ENCODE results near the gene AATK. TPM values are rescaled to one million over a fixed set of nuclear protein-coding genes. Genes with fewer than 3 reads are reported as not detected.

AATK gene
- polyA plus RNA-seq, 1 of the 3 experiments (the other 2 are of a cell fraction): 0.51 TPM

GRCh38 chr17:81181811-81182185 is 15.8 kb upstream of the AATK start:
- H3K4me3 ChIP-seq (ENCODE audit: low read depth in 2 of 2, low read length in 1 of 2): no peak overlapping the region
- no peak for DNase-seq
- H3K4me2 ChIP-seq: no peak overlapping the region
- H3K36me3 ChIP-seq (replicated peaks in 1 of 2; ENCODE audit: control insufficient read depth in 1 of 2, insufficient read depth in 2 of 2, low read length in 1 of 2): no peaks in the 10 kb centered on the region
- peaks cover 0 to 7% of the 10 kb centered on the region in 2 experiments; a peak in 1 of 4 replicates for H3K4me1 ChIP-seq (ENCODE audit: control insufficient read depth in 1 of 2, insufficient read depth in 2 of 2, low read depth in 1 of 2, low read length in 1 of 2)
- no peak overlapping the region for H3K27ac ChIP-seq (ENCODE audit: low read depth in 2 of 2, low read length in 1 of 2)
- WGBS (ENCODE audit: low lambda C conversion rate): 83% methylated on average over 19 of the region's 19 CpGs
- no peak overlapping the region for H2AFZ ChIP-seq (ENCODE audit: low read depth)
- no peak overlapping the region for H3K9ac ChIP-seq
- H3K9me2 ChIP-seq: no peaks in the 10 kb centered on the region
- H3F3A ChIP-seq (replicated peaks; ENCODE audit: insufficient read depth): peaks cover 5% of the 10 kb centered on the region
- H3K9me3 ChIP-seq: no peaks in the 10 kb centered on the region
- ChIA-PET CTCF (interaction anchor here (1.2 to 3.6 kb wide), 3 partner anchors 19 to 40 kb away, joined by 5 to 18 read pairs (median 9); no protein-coding TSS in a partner anchor), POLR2A (no interaction called here)
- H4K20me1 ChIP-seq (ENCODE audit: insufficient read depth): no peaks in the 10 kb centered on the region
- TF ChIP-seq, protein P1, sequence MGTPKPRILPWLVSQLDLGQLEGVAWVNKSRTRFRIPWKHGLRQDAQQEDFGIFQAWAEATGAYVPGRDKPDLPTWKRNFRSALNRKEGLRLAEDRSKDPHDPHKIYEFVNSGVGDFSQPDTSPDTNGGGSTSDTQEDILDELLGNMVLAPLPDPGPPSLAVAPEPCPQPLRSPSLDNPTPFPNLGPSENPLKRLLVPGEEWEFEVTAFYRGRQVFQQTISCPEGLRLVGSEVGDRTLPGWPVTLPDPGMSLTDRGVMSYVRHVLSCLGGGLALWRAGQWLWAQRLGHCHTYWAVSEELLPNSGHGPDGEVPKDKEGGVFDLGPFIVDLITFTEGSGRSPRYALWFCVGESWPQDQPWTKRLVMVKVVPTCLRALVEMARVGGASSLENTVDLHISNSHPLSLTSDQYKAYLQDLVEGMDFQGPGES (IDR thresholded peaks at IDR 0.05; ENCODE audit: low read depth, low read length): no peak
- TF ChIP-seq FOXM1 (IDR thresholded peaks at IDR 0.05; ENCODE audit: low read depth) (no peak), EP300 (IDR thresholded peaks at IDR 0.05; ENCODE audit: borderline replicate concordance in 1 of 2, low read depth in 1 of 2, low read length in 1 of 2) (no peak), JUND (IDR thresholded peaks at IDR 0.05) (no peak), FOXJ3 (CRISPR knock-in tag; IDR thresholded peaks at IDR 0.05) (no peak), REST (IDR thresholded peaks at IDR 0.05; ENCODE audit: low read depth, low read length) (no peak)
- TF ChIP-seq, protein P2, sequence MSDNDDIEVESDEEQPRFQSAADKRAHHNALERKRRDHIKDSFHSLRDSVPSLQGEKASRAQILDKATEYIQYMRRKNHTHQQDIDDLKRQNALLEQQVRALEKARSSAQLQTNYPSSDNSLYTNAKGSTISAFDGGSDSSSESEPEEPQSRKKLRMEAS (IDR thresholded peaks at IDR 0.05; ENCODE audit: low read depth): no peak
- H3K27me3 ChIP-seq (ENCODE audit: insufficient read depth): no peaks in the 10 kb centered on the region
- no peaks in the 10 kb centered on the region for H3K79me2 ChIP-seq (ENCODE audit: insufficient read depth)

DNA sequence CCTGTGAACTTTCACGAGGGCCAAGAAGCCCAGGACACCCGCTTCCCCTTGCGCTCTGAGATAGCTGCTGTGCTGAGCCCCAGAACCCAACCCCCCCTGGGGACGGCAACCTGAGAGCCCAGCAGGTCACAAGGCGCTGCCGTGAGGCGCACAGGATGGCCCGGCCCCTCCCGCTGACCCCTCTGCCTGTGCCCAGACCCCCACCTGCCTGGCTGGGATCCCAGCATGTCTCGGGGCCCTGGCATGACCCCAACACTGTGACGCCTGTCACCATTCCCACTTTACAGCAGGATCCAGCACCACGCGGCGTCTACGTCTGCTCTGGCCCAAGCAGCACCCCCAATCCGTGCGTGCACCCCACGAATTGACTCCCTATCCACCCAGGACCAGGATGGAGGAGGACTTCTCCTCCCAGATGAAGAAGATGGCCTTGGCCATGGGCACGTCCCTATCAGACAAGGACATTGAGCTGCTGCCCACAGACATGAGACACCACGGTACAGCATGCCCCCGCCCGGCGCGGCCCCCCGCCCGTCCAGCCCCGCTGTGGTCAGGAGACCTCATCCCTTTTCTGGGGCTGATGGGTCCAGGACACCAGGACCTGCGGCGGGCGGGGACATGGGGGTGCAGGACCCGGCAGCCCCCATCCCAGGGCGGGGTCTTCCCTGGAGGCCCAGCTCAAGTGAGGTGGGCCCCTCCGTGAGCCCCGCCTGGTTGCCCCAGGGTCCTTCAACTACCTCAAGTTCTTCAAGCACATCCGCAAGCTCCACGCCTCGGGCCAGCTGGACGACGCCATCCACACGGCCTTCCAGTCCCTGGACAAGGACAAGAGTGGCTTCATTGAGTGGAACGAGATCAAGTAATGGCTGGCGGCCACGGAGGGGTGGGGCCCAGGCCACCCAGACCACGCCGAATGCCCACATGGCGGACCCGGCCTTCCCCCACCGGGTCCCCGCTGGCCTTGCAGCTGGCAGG is 15.1 kb upstream of the AATK start:
- no peak for DNase-seq
- H3K9ac ChIP-seq: no peak overlapping the region
- peaks cover 0 to 7% of the 10 kb centered on the region in 2 experiments; a peak in 1 of 4 replicates for H3K4me1 ChIP-seq (ENCODE audit: control insufficient read depth in 1 of 2, insufficient read depth in 2 of 2, low read depth in 1 of 2, low read length in 1 of 2)
- no peak overlapping the region for H3K4me2 ChIP-seq
- no peak overlapping the region for H3K27ac ChIP-seq (ENCODE audit: low read depth in 2 of 2, low read length in 1 of 2)
- H3K36me3 ChIP-seq (replicated peaks in 1 of 2; ENCODE audit: control insufficient read depth in 1 of 2, insufficient read depth in 2 of 2, low read length in 1 of 2): no peaks in the 10 kb centered on the region
- 84% methylated on average over 37 of the region's 49 CpGs for WGBS (ENCODE audit: low lambda C conversion rate)
- CTCF ChIA-PET: interaction anchor here (1.3 to 3.6 kb wide), 5 partner anchors 15 to 157 kb away, joined by 4 to 18 read pairs (median 9); no protein-coding TSS in a partner anchor
- POLR2A ChIA-PET: no interaction called here
- peaks cover 5% of the 10 kb centered on the region for H3F3A ChIP-seq (replicated peaks; ENCODE audit: insufficient read depth)
- no peaks in the 10 kb centered on the region for H3K27me3 ChIP-seq (ENCODE audit: insufficient read depth)
- H2AFZ ChIP-seq (ENCODE audit: low read depth): no peak overlapping the region
- no peaks in the 10 kb centered on the region for H3K9me3 ChIP-seq
- no peaks in the 10 kb centered on the region for H4K20me1 ChIP-seq (ENCODE audit: insufficient read depth)
- no peak overlapping the region for H3K4me3 ChIP-seq (ENCODE audit: low read depth in 2 of 2, low read length in 1 of 2)
- H3K79me2 ChIP-seq (ENCODE audit: insufficient read depth): no peaks in the 10 kb centered on the region
- no peaks in the 10 kb centered on the region for H3K9me2 ChIP-seq
- TF ChIP-seq, protein P3, sequence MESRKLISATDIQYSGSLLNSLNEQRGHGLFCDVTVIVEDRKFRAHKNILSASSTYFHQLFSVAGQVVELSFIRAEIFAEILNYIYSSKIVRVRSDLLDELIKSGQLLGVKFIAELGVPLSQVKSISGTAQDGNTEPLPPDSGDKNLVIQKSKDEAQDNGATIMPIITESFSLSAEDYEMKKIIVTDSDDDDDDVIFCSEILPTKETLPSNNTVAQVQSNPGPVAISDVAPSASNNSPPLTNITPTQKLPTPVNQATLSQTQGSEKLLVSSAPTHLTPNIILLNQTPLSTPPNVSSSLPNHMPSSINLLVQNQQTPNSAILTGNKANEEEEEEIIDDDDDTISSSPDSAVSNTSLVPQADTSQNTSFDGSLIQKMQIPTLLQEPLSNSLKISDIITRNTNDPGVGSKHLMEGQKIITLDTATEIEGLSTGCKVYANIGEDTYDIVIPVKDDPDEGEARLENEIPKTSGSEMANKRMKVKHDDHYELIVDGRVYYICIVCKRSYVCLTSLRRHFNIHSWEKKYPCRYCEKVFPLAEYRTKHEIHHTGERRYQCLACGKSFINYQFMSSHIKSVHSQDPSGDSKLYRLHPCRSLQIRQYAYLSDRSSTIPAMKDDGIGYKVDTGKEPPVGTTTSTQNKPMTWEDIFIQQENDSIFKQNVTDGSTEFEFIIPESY (IDR thresholded peaks at IDR 0.05; ENCODE audit: borderline replicate concordance, low read depth): no peak
- no peak for TF ChIP-seq CHD2 (IDR thresholded peaks at IDR 0.05; ENCODE audit: low read length, partially characterized antibody)
